ENCODE results near the gene MUC15. TPM values are rescaled to one million over a fixed set of nuclear protein-coding genes. Genes with fewer than 3 reads are reported as not detected.

MUC15 gene
- total RNA-seq, 4 donors from 2014 or later: 36.1 to 64.8 (median 55.0) TPM

DNA sequence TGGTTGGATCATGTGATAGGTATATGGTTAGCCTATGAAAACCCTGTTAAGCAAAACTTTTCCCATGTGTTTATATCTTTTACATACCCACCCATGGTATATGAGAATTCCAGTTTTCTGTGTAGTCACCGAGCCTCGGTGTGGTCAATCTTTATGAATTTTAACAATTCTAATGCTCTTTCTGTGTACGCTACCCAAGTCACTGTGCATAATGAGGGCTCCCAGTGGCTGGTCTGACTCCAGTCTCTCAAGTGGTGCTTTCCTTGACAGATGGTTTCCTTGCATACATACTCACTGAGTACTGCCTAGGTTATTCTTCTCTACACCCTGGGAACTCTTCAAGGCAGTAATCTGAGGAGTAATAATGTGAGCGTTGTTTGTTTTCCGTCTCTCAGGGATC lies 17.6 kb downstream of the MUC15 start:
- Histone ChIP-seq H3K4me3 (no peak overlapping the region), H3K27ac (no peak overlapping the region), H3K36me3 (no peaks in the 10 kb centered on the region), H3K9me3 (no peaks in the 10 kb centered on the region), H3K4me1 (no peaks in the 10 kb centered on the region), H3K27me3 (no peaks in the 10 kb centered on the region)
- WGBS: 74% methylated on average over 5 of the region's 5 CpGs
- no peak for DNase-seq (ENCODE audit: low spot score in 2 of 2)
- TF ChIP-seq POLR2AphosphoS5 (IDR thresholded peaks at IDR 0.05) (no peak), EP300 (IDR thresholded peaks at IDR 0.05) (no peak), POLR2A (IDR thresholded peaks at IDR 0.05) (no peak)
- TF ChIP-seq, protein P1, sequence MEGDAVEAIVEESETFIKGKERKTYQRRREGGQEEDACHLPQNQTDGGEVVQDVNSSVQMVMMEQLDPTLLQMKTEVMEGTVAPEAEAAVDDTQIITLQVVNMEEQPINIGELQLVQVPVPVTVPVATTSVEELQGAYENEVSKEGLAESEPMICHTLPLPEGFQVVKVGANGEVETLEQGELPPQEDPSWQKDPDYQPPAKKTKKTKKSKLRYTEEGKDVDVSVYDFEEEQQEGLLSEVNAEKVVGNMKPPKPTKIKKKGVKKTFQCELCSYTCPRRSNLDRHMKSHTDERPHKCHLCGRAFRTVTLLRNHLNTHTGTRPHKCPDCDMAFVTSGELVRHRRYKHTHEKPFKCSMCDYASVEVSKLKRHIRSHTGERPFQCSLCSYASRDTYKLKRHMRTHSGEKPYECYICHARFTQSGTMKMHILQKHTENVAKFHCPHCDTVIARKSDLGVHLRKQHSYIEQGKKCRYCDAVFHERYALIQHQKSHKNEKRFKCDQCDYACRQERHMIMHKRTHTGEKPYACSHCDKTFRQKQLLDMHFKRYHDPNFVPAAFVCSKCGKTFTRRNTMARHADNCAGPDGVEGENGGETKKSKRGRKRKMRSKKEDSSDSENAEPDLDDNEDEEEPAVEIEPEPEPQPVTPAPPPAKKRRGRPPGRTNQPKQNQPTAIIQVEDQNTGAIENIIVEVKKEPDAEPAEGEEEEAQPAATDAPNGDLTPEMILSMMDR (IDR thresholded peaks at IDR 0.05): no peak

DNA sequence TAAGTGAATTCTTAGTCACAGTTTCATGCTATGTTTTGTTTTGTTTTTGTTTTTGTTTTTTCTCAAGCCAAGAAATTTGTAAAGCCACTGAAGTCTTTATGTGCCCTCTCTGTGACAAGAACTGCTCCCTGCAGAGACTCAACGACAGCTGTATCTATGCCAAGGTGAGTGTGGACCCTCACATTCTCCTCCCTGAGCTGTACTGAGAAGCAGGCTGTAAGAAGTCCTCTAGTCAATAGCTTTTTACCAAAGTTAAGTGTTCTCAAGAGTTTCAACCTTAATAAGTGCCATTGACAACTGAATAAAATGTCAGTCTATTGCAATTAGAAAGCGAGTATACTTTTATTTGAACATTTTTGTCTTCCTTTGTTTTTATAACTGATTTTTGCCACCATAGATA lies 18.9 kb downstream of the MUC15 start:
- no peak for DNase-seq (ENCODE audit: low spot score in 2 of 2)
- no peaks in the 10 kb centered on the region for H3K4me1 ChIP-seq
- H3K36me3 ChIP-seq: no peaks in the 10 kb centered on the region
- H3K27me3 ChIP-seq: no peaks in the 10 kb centered on the region
- H3K4me3 ChIP-seq: no peak overlapping the region
- no peak overlapping the region for H3K27ac ChIP-seq
- H3K9me3 ChIP-seq: no peaks in the 10 kb centered on the region
- 76% methylated on average over 2 of the region's 2 CpGs for WGBS
- TF ChIP-seq, protein P1 (IDR thresholded peaks at IDR 0.05): no peak
- no peak for TF ChIP-seq POLR2AphosphoS5 (IDR thresholded peaks at IDR 0.05)
- TF ChIP-seq EP300 (IDR thresholded peaks at IDR 0.05): no peak
- TF ChIP-seq POLR2A (IDR thresholded peaks at IDR 0.05): no peak

DNA sequence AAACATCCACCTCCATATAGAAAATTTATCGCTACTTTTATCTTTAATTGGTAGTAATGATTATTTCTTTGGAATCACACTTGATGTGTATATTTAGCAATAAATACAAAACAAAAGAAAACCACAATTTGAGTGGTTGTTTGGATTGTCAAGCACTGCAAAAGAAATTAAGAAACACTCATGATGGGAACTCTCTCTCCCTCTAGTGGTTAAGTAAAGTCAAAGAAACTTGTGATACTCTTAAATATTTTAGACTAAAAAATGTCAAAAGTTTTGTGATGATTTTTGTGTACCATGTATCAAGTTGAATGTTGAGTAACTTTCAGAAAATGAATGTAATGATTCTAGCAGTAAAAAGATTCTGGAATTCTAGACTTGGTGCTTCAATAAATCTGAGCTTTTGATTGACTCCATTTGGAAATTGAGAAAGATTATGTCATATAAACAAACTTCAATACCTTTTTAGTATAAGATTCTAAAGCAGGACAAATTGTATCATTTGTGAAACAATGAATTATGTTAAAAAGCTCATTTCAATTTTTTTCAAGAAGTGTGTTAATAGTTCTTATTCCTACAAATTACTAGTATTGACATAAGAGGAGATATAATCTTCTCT lies 20.8 kb downstream of the MUC15 start:
- TF ChIP-seq EP300 (IDR thresholded peaks at IDR 0.05) (no peak), POLR2AphosphoS5 (IDR thresholded peaks at IDR 0.05) (no peak), POLR2A (IDR thresholded peaks at IDR 0.05) (no peak)
- TF ChIP-seq, protein P1 (IDR thresholded peaks at IDR 0.05): no peak
- Histone ChIP-seq H3K4me3 (no peak overlapping the region), H3K4me1 (no peaks in the 10 kb centered on the region), H3K36me3 (no peaks in the 10 kb centered on the region), H3K27me3 (no peaks in the 10 kb centered on the region), H3K27ac (no peak overlapping the region), H3K9me3 (no peaks in the 10 kb centered on the region)
- 59% methylated on average over 1 of the region's 1 CpG for WGBS
- no peak for DNase-seq (ENCODE audit: low spot score in 2 of 2)

DNA sequence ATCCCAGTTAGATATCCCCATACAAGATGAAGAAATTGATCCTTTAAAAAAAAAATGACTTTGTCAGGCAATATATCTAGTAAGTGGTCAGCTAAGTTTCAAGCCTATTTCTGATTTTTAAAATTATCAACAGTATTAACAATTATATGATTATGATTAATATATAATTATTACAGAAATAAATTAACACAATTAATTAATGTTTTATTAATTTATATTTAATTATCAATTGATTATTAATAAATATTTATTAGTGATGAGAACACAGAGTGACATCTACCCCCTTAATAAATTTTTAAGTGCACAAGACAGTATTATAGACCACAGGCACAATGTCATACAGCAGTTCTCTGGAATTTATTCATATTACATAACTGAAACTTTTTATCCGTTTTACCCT lies 22.0 kb downstream of the MUC15 start:
- Histone ChIP-seq H3K36me3 (no peaks in the 10 kb centered on the region), H3K27ac (no peak overlapping the region), H3K4me1 (no peaks in the 10 kb centered on the region), H3K4me3 (no peak overlapping the region), H3K27me3 (no peaks in the 10 kb centered on the region), H3K9me3 (no peaks in the 10 kb centered on the region)
- WGBS: 73% methylated on average over 1 of the region's 1 CpG
- TF ChIP-seq POLR2A (IDR thresholded peaks at IDR 0.05) (no peak), EP300 (IDR thresholded peaks at IDR 0.05) (no peak), POLR2AphosphoS5 (IDR thresholded peaks at IDR 0.05) (no peak)
- TF ChIP-seq, protein P1 (IDR thresholded peaks at IDR 0.05): no peak
- no peak for DNase-seq (ENCODE audit: low spot score in 2 of 2)

DNA sequence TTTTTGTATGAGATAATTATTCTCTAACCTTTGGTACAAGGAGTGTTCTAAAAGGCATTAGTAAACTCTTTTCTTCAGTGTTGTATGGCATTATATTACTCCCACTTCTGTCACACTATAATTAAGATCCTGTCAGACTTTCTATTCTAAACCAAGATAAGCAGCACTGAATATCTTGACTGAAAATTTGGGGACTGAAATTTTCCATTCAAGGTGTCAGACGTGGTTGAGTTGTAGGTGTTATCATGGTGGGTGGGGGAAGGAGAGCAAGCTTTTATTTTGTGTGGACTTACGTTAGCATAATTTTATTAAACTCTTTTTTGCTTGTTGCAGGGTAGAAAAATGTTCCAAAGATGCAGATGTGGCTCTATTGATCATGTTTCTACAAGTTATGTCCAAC lies 22.9 kb downstream of the MUC15 start:
- no peaks in the 10 kb centered on the region for H3K4me1 ChIP-seq
- no peaks in the 10 kb centered on the region for H3K36me3 ChIP-seq
- no peak overlapping the region for H3K4me3 ChIP-seq
- 41% methylated on average over 2 of the region's 2 CpGs for WGBS
- no peaks in the 10 kb centered on the region for H3K9me3 ChIP-seq
- no peak for TF ChIP-seq POLR2A (IDR thresholded peaks at IDR 0.05)
- no peak for TF ChIP-seq POLR2AphosphoS5 (IDR thresholded peaks at IDR 0.05)
- TF ChIP-seq, protein P1 (IDR thresholded peaks at IDR 0.05): no peak
- TF ChIP-seq EP300 (IDR thresholded peaks at IDR 0.05): no peak
- DNase-seq (ENCODE audit: low spot score in 2 of 2): no peak
- no peaks in the 10 kb centered on the region for H3K27me3 ChIP-seq
- no peak overlapping the region for H3K27ac ChIP-seq
